A549 treated with Hydrocortisone at 1 μM for 4 hours (cell line): ENCODE results near the gene GJA8. TPM values are rescaled to one million over a fixed set of nuclear protein-coding genes. Genes with fewer than 3 reads are reported as not detected.

Source experiments
- total RNA-seq: library from RNA; stranded (reverse); fragments of 200-300 nt; extraction: Qiagen RNA extraction; gene quantifications from 5 replicates; pipeline ENCODE4 v1.2.3, GENCODE V29; 2022

GJA8 gene
- not detected in 5 replicates for total RNA-seq

DNA sequence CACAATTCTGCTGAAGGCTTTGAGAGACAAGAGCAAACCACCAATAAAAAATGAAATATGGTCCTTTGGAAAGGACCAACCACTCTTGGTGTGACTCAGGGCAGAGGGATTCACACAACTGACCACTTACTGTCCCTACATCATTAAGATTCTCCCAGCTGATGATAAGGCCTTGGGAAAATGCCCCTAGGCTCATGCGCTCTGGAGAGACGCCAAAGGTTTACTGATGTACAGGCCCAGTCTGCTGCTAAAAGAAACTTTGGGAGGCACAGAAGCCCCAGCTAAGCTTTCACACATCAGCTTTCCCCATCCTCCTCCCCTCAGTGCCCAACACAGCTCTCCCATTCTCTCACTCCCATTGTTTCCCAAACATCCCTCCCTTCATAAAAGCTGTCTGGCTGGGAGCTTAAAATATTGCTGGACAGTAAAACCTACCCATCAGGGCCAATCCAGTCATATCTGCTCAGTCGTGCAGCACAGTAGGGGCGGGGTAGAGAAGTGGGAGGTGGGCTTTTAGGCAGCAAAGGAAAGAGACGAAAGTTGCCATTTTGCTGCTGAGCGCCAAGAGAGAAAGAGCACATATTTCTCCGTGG, at the start of gene GJA8:
GJA8 (plus strand) TSS at position 543 of the 593 bp plus-strand sequence. CDS start 5,161 bp downstream, outside the sequence.

DNA sequence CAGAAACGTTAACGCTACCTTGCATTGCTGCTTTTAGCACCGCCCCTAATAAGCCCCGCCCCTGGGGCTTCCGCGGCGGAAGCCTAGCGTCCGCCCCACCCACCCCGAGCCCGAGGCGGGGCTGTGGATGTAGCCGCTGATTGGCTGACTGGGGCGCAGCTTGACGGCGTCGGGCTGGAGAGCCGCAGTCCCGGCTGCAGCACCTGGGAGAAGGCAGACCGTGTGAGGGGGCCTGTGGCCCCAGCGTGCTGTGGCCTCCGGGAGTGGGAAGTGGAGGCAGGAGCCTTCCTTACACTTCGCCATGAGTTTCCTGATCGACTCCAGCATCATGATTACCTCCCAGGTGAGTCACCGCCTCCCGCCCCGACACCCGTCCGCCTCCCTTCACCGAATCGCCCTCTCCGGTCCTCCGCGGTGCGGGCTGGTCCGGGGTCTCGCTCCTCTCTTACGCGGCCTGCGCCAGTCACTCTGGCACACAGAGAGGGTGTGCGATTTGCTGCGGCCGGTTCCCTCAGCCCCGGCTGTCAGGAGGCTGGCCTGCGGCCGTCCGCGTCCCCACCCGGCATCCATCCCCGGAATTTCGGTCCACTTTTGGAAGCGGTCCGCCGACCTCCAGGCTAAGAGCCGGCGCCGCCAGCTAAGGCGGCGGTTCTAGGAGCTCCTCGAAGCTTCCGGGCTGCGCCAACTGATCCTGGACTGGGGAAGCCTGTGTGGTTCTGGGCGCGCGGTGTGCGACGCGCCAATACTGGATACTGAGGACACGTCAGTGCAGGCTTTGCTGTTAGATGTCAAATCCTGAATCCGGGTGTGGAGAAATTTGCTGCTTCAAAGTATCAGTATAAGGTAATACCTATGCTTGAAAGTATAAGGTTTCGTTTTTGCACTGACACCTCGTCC, 25.9 kb downstream of the GJA8 start, which contains the start of gene GPR89B:
GPR89B (plus strand) TSS at position 185 of the 897 bp plus-strand sequence; CDS start at position 302, 117 bp downstream.

Other genes starting within 250 kb of the GJA8 start
- 14.3 to 24.3 TPM (median 22.6 TPM) in 5 replicates for gene ACP6, start 232.3 kb upstream of the GJA8 start, total RNA-seq
- not detected in 5 replicates for gene GJA5, start 142.2 kb upstream of the GJA8 start, total RNA-seq
- gene GPR89B, start 25.6 kb downstream of the GJA8 start, total RNA-seq: 3.2 to 4.7 TPM (median 3.9 TPM) in 5 replicates
- 4.3 to 5.3 TPM (median 4.7 TPM) in 5 replicates for gene NBPF11, start 249.5 kb downstream of the GJA8 start, total RNA-seq